ENCODE data around the gene FYCO1.

FYCO1 gene

DNA sequence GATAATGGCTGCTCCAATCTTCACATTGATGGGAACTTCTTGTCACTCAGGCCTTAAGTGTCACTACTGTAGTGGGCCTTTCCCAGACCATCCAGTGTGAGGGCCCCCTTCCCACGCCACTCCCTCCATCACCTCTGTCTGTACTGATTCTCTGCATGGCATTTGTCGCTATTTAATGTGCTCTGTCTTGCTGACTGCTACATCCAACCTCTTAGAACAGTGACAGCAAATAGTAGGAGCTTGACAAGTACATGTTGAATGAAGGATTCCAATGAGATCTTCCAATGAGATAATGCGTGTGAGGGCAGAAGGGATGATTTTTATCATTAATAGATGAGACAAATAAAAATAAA is 114.9 kb downstream of the FYCO1 start:
- DNase-seq, result no peak

DNA sequence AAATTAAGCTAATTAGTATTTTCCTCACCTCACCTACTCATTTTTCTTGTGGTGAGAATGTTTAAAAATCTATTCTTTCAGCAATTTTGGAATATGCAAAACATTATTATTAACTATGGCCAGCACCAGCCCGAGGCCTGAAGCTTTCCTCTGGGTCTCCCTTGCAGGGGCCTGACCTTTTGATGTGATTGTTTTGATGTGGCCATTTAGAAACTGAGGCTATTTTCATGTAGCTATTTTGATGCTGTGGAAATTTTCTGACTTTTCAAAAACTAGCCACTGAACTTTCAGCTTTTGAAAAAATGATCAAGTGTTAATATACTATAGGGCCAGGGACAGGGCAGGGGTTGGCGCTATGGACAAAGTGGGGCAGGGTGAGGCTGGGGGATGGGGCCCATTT is 117.5 kb downstream of the FYCO1 start:
- DNase-seq, result no peak

DNA sequence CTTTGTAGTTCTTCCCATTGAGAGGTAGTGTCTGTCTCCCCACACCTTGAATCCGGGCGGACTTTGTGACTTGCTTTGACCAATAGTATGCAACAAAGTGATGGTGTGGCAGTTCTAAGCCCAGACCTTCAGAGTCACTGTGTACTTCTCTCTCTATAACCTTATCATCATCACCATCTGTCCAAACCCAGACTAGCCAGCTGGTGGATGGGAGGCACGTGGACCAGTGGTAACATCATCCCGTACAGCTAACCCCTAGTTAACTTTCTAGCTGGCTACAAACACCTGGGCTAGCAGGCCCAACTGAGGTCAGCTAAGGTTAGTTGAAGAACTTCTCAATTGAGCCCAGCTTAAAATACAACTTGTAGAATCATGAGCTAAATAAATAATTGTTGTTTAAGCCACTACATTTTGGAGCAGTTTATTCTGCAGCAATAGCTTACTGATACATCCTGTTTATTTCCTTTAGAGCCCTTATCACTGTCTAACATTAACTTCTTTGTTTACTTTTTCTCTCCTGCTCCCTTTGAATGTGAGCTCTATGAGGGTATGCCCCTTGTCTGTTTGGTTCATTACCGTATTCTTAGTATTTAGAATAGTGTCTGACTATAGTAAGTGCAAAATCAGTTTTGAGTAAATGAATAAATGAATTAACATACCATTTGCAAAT is 120.8 kb downstream of the FYCO1 start:
- DNase-seq, result no peak

DNA sequence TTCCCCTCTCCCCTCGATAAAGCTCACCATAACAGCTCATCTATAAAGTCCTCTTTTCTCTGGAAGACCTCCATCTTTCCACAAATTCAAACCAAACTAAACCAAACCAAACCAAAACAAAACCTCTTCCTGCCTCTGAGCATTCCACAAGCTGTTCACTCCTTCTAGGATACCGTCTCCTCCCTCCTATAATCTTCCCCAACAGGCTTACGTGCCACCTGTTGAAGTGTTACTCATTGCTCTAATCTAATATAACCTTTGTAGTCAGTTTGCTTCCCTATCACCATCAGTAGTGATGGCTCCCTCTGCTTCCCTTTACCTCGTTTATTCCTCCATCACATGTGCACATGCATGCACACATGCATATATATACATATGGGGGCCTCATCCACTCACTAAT is 122.0 kb downstream of the FYCO1 start:
- DNase-seq, result no peak

GRCh38 chr3:45873036-45873435 is 122.6 kb downstream of the FYCO1 start:
- DNase-seq, result no peak

DNA sequence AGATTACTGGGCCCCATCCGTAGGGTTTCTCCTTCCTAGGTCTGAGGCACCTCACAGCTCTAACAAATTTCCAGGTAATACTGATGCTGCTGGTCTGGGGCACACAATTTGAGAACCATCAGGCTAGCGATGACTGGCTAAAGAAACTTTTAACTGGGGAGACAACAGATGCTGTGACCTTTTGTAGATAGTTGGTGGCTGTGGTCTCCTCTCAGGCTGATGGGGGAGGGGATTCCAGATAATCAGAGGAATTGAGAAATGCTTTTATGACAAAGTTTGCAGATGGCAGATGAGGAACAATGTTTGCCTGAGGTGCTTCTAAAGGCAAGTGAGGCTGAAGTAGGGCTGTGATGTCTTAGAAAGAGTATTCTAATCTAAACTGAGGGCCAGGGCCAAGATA is 123.1 kb downstream of the FYCO1 start:
- DNase-seq, result no peak

- DNase-seq, result no peak
Observed at GRCh38 chr3:45871780-45872179, 123.8 kb downstream of the FYCO1 start.

- DNase-seq, result no peak
Observed at GRCh38 chr3:45870099-45870498, 125.5 kb downstream of the FYCO1 start.

DNA sequence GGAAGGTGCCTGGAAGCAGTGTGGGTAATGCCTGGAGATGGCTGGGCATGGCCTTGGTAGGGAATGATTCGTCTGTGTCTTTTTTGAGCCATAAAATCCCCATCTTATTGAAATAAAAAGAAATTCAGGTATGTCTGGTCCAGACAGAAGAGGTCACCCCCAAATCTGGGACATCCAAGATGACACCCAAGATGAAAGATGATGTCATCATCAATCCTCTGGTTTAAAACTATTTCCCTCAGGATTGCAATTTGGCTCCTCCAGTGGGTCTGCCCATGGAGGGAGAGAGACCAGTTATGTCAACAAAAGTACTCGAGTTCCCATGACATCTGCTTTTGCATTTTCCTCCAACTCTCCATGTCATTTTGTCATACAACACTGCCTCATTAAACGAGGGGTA is 126.0 kb downstream of the FYCO1 start:
- no peak for DNase-seq

GRCh38 chr3:45868650-45869049 is 127.0 kb downstream of the FYCO1 start:
- DNase-seq, result no peak

- peak; percentile 17 for DNase-seq
Observed at GRCh38 chr3:45868213-45868612, 127.4 kb downstream of the FYCO1 start.
